Measurements from ENCODE around the gene DTX3. TPM values are rescaled to one million over a fixed set of nuclear protein-coding genes. Genes with fewer than 3 reads are reported as not detected.

Gene DTX3
- total and polyA plus RNA-seq, 2 of the 13 experiments (the other 11 are each of a cell fraction or from before 2014, with no cell fraction given): 9.0 to 27.2 TPM

DNA sequence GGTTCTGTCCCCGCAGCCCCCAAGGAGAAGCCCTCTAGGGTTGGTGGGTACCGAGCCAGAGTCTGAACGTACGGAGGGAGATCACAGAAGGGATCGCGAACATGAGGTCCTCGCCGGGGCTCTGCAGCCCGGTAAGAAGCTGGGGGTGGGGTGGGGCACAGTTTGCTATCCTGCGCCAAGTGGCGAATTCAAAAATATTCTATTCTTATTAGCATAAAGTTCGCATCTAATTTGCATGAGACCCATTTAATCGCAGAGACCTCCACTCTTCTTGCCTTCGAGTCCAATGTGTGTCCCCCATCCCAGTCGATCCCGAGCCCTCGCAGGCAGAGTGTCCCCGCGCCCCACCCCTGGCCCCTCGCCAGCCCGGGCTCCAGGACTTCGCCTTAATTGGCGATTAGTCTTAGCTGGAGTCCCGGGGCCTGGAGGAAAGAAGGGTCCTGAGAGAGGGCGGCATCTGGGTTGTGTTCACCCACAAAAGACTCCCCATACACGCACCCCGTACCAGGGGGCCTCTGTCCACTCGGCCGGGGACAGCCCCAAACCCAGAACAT lies 6.0 kb downstream of the DTX3 start:
- no peaks in the 10 kb centered on the region for H3K36me3 ChIP-seq (replicated peaks in 1 of 2; ENCODE audit: control insufficient read depth in 1 of 2, insufficient read depth in 2 of 2, low read length in 2 of 2)
- H3K4me1 ChIP-seq (ENCODE audit: insufficient read depth, low read length): peaks cover 40% of the 10 kb centered on the region
- no peaks in the 10 kb centered on the region for H3K79me2 ChIP-seq (ENCODE audit: insufficient read depth, low read length)
- no peak overlapping the region for H3K27ac ChIP-seq (ENCODE audit: extremely low read length, insufficient read depth, low read length)
- in situ Hi-C loops (cut with HindIII; ENCODE audit: extremely low pct_ligation_motif_present, low pct_unique_long_range_greater_than_20kb) (no loop called here), intact Hi-C loops (cut with micrococcal nuclease; ENCODE audit: unreplicated experiment) (no loop called here)
- 49% methylated on average over 21 of the region's 29 CpGs for WGBS (ENCODE audit: low lambda C conversion rate)
- ChIA-PET POLR2A (interaction anchor here (0.6 to 2.8 kb wide), 12 partner anchors 9 to 162 kb away, joined by 3 to 26 read pairs (median 6); partner anchors contain the start of genes DCTN2, DDIT3, EEF1AKMT3 and METTL1), CTCF (ENCODE audit: low intra/inter-chr PET ratio, low total read pairs) (no interaction called here)
- H3K4me3 ChIP-seq (replicated peaks in 1 of 3; ENCODE audit: insufficient read depth in 1 of 3, low read depth in 2 of 3, low read length in 3 of 3): peak overlapping the region; percentile 71 to 78 (median 76)
- ATAC-seq (no peak), DNase-seq (ENCODE audit: low spot score) (no peak), FAIRE-seq (no peak)
- H3K9ac ChIP-seq (ENCODE audit: insufficient read depth, low read depth, low read length): peak overlapping the region; percentile 67; the same call in 1 of the 2 replicates
- H3K9me3 ChIP-seq (ENCODE audit: low read length): no peaks in the 10 kb centered on the region
- TF ChIP-seq AKAP8 (CRISPR knock-in tag; IDR thresholded peaks at IDR 0.05): 0 out of 2 replicates have a peak, but pooled peaks have one; percentile 11
- TF ChIP-seq ZNF337 (CRISPR knock-in tag; IDR thresholded peaks at IDR 0.05; ENCODE audit: borderline replicate concordance, low read depth): 0 out of 2 replicates have a peak, but pooled peaks have one; percentile 41
- TF ChIP-seq, protein P1, sequence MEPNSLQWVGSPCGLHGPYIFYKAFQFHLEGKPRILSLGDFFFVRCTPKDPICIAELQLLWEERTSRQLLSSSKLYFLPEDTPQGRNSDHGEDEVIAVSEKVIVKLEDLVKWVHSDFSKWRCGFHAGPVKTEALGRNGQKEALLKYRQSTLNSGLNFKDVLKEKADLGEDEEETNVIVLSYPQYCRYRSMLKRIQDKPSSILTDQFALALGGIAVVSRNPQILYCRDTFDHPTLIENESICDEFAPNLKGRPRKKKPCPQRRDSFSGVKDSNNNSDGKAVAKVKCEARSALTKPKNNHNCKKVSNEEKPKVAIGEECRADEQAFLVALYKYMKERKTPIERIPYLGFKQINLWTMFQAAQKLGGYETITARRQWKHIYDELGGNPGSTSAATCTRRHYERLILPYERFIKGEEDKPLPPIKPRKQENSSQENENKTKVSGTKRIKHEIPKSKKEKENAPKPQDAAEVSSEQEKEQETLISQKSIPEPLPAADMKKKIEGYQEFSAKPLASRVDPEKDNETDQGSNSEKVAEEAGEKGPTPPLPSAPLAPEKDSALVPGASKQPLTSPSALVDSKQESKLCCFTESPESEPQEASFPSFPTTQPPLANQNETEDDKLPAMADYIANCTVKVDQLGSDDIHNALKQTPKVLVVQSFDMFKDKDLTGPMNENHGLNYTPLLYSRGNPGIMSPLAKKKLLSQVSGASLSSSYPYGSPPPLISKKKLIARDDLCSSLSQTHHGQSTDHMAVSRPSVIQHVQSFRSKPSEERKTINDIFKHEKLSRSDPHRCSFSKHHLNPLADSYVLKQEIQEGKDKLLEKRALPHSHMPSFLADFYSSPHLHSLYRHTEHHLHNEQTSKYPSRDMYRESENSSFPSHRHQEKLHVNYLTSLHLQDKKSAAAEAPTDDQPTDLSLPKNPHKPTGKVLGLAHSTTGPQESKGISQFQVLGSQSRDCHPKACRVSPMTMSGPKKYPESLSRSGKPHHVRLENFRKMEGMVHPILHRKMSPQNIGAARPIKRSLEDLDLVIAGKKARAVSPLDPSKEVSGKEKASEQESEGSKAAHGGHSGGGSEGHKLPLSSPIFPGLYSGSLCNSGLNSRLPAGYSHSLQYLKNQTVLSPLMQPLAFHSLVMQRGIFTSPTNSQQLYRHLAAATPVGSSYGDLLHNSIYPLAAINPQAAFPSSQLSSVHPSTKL (CRISPR knock-in tag; IDR thresholded peaks at IDR 0.05): no peak
- no peak for TF ChIP-seq XBP1 (CRISPR knock-in tag; IDR thresholded peaks at IDR 0.05)
- TF ChIP-seq ZKSCAN1 (IDR thresholded peaks at IDR 0.05; ENCODE audit: low read length): no peak
- H3K4me2 ChIP-seq (ENCODE audit: low read depth, low read length): peak overlapping the region; percentile 84
- no peaks in the 10 kb centered on the region; the same call in 1 of the 2 replicates for H4K20me1 ChIP-seq (ENCODE audit: insufficient read depth, low read length)
- H2AFZ ChIP-seq (ENCODE audit: low read length): no peak overlapping the region
- H3K27me3 ChIP-seq (ENCODE audit: control insufficient read depth in 1 of 2, insufficient read depth in 2 of 2, low read length in 2 of 2): peaks cover 0 to 19% of the 10 kb centered on the region in 2 experiments; a peak in 2 of 5 replicates
- no TSS peak for BruUV-seq (replicated peaks)

Measured in HepG2 (cell line).